ENCODE measurements around the gene GNB2.

GRCh38 chr7:100626055-100626454, 47.5 kb upstream of the GNB2 start:
- no peak for TF ChIP-seq SP1 (IDR thresholded peaks at IDR 0.05)
- TF ChIP-seq, protein P1, sequence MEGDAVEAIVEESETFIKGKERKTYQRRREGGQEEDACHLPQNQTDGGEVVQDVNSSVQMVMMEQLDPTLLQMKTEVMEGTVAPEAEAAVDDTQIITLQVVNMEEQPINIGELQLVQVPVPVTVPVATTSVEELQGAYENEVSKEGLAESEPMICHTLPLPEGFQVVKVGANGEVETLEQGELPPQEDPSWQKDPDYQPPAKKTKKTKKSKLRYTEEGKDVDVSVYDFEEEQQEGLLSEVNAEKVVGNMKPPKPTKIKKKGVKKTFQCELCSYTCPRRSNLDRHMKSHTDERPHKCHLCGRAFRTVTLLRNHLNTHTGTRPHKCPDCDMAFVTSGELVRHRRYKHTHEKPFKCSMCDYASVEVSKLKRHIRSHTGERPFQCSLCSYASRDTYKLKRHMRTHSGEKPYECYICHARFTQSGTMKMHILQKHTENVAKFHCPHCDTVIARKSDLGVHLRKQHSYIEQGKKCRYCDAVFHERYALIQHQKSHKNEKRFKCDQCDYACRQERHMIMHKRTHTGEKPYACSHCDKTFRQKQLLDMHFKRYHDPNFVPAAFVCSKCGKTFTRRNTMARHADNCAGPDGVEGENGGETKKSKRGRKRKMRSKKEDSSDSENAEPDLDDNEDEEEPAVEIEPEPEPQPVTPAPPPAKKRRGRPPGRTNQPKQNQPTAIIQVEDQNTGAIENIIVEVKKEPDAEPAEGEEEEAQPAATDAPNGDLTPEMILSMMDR (IDR thresholded peaks at IDR 0.05; ENCODE audit: low read depth, low read length, missing input control): no peak
- TF ChIP-seq RXRA (IDR thresholded peaks at IDR 0.05): no peak
- no peak for TF ChIP-seq YY1 (IDR thresholded peaks at IDR 0.05)
- no peak for TF ChIP-seq MAX (IDR thresholded peaks at IDR 0.05)
- TF ChIP-seq REST (IDR thresholded peaks at IDR 0.05): no peak
- TF ChIP-seq TAF1 (conservative IDR thresholded peaks at IDR 0.05): no peak
- no peak for TF ChIP-seq JUND (IDR thresholded peaks at IDR 0.05)
- TF ChIP-seq ZBTB33 (IDR thresholded peaks at IDR 0.05): no peak

Measured in liver (tissue), 3 donors.